Activated CD8-positive, alpha-beta memory T cell treated with anti-CD3 and anti-CD28 coated beads, Interleukin-2, amount 50 U/mL, for 4 hours (primary cell): ENCODE data around the gene DCP1A.
"Not testable (repeated sequence)": the region's sequence is repeated elsewhere in the genome, so short reads cannot be mapped to it uniquely, and the experiment has no call there.

Experiments used
- DNase-seq: peaks from one replicate; pipeline ENCODE4 v3.0.0-alpha.2; 2020

The DCP1A gene

GRCh38 chr3:53327986-53328385 is 19.4 kb downstream of the DCP1A start:
- not testable (repeated sequence) for DNase-seq

GRCh38 chr3:53324105-53324504 is 23.2 kb downstream of the DCP1A start:
- DNase-seq, result no peak

DNA sequence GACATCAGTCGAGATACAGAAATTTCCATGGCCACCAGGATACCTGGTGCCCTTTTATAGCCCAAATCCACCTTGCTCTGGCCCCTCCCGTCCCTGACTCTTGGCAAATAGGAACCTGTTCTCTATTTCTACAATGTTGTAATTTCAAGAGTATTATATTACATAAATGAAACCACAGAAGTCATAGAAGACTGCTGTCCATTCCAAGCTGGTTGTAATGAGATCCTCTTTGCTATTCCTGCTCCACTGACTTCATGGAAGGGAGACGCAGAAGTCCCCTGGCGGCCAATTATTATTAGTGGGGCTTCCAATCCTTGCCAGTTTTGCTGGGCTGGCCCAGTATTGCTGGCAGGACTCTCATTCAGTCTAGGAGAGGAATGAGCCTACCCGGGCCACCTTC is 26.6 kb downstream of the DCP1A start:
- no peak for DNase-seq

DNA sequence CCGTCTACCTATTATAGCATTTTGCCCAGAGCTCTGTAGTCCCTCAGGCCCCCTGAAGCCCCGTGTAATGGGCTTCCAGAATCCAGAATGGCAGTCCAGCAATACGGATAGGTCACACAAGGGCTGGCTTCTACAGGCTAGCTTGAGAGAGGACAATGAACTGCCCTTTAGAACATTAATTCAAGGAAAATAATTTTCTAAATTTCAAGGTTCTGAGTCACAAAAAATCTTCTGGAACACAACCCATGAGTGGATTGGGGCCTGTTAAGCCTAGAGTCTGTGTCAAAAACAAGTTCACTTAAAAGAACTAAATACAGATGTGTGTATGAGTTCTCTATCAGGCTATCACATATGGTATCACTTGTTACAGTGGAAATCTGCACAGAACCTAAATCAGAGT is 28.8 kb downstream of the DCP1A start:
- DNase-seq, result no peak

- DNase-seq, result no peak
These were observed 34.5 kb downstream of the DCP1A start for GRCh38 chr3:53312832-53313231.

DNA sequence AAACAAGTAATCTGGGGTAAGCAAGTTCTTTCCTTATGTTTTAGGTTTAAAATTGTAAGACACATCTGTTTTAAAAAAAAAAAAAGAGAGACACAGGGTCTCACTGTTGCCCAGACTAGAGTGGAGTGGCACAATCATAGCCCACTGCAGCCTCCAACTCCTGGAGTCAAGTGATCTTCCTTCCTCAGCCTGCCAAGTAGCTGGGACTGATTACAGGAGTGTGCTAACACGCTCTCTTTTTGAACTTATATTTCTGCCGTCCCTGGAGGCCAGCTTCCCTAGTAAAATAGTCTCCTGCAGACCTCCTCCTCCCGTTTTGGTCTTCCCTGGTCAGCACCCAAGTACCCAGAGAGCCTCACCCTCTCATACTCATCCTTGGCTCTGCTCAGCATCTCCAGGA is 35.5 kb downstream of the DCP1A start:
- no peak for DNase-seq

DNA sequence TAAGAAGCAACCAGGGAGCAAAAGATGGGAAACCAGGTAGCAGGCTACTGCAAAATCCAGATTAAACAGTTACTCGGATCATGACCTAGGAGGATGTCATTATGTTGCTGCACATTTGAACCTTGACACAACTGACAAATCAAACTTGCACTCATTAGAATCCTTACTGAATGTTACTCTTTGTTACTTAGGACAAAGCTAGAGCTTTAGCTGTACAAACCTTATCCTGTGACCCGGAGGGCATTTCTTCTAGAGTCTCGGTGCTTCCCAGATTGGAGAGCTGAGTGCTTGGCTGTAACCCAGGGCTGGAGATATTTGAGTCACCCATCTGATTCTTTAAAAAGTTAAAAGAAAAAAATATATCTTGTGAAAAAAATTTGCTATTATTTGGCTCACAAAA is 43.4 kb downstream of the DCP1A start:
- no peak for DNase-seq

GRCh38 chr3:53303549-53303948 is 43.8 kb downstream of the DCP1A start:
- DNase-seq, result no peak

GRCh38 chr3:53300826-53301225 is 46.5 kb downstream of the DCP1A start:
- DNase-seq, result no peak

DNA sequence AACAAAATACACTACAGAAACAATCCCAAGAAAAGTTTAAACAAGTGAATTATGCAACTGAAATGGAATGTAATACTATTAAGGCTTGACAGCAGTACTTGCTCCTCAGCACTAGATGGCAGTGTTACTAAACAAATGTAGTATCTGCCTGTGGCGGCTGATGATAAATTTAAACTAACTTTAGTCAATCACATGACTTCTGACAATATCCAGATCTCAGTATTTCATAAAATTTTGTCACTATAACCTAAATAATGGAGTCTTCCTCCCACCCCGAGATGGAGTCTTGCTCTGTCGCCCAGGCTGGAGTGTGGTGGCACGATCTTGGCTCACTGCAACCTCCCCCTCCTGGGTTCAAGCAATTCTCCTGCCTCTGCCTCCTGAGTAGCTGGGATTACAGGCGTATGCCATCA is 47.7 kb downstream of the DCP1A start:
- not testable (repeated sequence) for DNase-seq

- no peak for DNase-seq
These were observed 51.9 kb downstream of the DCP1A start for GRCh38 chr3:53295410-53295809.

DNA sequence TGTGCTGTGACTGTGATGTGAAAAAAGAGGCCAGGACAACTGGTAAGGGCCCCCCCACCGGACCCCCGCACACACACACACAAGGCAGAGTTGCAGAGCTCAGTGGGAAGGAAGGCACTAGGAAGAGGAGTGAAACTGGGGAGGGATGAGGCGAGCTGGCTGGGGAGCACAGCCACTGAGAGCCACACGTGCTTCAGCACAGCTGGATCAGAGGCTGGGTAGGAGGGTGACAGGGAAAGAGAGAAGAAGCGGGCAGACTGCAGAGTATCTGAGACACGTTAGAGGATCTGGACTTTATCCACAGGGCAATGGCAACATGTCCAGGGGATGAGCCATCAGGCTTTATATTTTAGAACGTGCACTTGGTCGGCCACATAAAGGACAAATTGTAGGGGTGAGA is 53.5 kb downstream of the DCP1A start:
- no peak for DNase-seq

DNA sequence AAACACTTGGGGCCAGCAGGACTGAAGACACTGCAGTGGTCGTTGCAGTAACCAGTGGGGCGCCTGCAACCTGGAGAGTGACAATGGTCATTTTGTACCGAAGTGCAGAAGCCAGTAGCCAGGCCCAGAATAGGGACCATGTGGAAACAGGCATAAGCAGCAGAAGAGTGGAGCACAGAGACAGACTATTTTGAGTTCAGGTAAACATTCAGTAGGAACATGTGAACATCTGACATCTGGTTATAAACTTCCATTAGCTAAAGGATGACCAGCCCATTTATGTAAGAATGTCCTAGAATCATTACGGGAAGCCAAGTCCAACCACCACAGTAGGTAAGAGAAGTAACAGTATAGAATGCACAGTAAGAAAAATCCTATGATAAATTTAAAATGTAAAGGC is 59.1 kb downstream of the DCP1A start:
- DNase-seq, result no peak

- DNase-seq, result no peak
These were observed 60.2 kb downstream of the DCP1A start for GRCh38 chr3:53287131-53287629.

DNA sequence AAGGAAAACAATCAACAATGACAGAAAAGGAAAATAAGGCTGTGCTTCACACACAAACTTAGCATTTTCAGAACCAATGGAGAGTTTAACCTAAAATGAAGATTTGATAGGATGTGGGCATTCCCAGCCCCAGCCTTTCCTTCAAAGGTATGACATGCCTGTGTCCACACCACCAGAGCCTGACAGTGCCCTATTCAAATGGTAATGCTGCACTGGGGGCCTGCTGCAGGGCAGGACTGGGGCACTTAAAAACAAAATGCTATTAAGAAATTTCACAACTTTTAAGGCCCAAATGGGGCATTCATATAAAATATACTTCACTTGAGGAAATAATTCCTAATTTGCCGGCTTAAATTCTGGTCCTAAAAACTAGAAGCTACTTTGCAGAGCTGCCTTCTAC is 60.6 kb downstream of the DCP1A start:
- DNase-seq, result no peak

- no peak for DNase-seq
These were observed 64.8 kb downstream of the DCP1A start for GRCh38 chr3:53282581-53282980.

GRCh38 chr3:53278667-53279066 is 68.7 kb downstream of the DCP1A start:
- no peak for DNase-seq

- DNase-seq, result no peak
These were observed 72.3 kb downstream of the DCP1A start for GRCh38 chr3:53274938-53275605.

DNA sequence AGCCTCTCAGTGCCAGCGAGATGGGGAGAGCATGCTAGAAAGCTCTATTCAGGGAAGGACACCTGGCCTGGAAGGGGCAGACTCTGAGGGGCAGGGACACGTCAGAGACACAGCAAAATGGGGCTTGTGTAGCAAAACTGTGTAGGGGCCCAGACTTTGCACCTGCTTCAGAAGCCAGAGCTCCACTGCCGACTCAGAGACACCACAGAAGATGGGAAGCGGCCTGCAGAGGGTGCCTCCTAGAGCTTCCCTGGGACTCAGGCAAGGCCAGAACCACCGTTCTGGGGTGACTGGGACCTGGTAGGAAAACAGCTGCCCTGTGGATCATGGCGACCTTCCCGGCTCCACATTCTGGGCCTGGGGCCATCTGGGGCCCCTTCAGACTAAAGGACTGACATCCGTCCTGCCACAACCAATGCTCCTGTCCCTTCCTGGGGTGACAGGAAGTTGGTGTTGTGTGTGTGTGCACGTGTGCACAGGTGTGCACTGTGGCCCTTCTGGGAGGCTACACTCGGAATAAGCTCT is 74.1 kb downstream of the DCP1A start:
- DNase-seq, result no peak

- DNase-seq, result no peak
These were observed 77.2 kb downstream of the DCP1A start for GRCh38 chr3:53269888-53270880.

GRCh38 chr3:53269193-53269592 is 78.2 kb downstream of the DCP1A start:
- not testable (repeated sequence) for DNase-seq

GRCh38 chr3:53267766-53268165 is 79.6 kb downstream of the DCP1A start:
- DNase-seq, result no peak

DNA sequence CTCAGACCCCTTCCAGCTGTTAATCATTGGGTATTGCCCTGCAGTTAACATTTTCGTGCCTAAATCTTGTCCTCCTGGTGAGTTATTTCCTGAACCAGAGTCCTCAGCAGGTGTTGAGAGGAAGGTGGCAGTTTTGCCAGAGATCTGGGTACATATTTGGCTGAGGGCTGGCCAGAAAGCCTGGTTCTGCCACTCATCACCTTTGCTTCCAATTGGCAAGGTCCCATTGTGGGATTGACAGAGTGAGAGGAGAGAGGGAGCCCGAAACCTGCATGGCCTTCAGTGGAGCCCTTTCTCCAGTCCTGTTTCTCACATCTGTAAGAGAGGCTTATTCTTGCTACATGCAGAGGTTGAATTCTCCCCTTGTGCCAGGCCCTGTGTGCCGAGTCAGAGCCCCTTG is 82.6 kb downstream of the DCP1A start:
- DNase-seq, result no peak

- no peak for DNase-seq
These were observed 83.4 kb downstream of the DCP1A start for GRCh38 chr3:53263907-53264306.
